Panc1 (cell line): ENCODE measurements around the gene SLC19A3. TPM values are rescaled to one million over a fixed set of nuclear protein-coding genes. Genes with fewer than 3 reads are reported as not detected.
A peak's percentile ranks its signal among the peaks of the same experiment; 100 is the strongest.
"Not testable (repeated sequence)": the region's sequence is repeated elsewhere in the genome, so short reads cannot be mapped to it uniquely, and the experiment has no call there.

ENCODE experiments used
- ATAC-seq: fragments of 200-7000 bp; cut with Tn5 transposase; 2 replicates; pipeline ENCODE4 v1.9.1; 2020; ENCODE audit warnings: mild to moderate bottlenecking, moderate library complexity
- BruUV-seq: library from RNA; stranded (reverse); fragments of 400-500 nt; replicated peaks from 2 replicates; lab custom pipeline; 2021; lab: Mats Ljungman, UMichigan
- CTCF ChIA-PET: fragments of 300-600 bp; sonication (Branson Sonifier 250); formaldehyde crosslinking; loops from one replicate; lab custom pipeline; 2022; ENCODE audit warnings: antibody characterized with exemption; lab: Charles Lee
- POLR2A ChIA-PET: fragments of 300-600 bp; sonication (Branson Sonifier 250); formaldehyde crosslinking; loops from one replicate; lab custom pipeline; 2022; ENCODE audit warnings: antibody characterized with exemption; lab: Charles Lee
- DNase-seq: peaks from one replicate; pipeline ENCODE4 v3.0.0-alpha.2; 2010; ENCODE audit warnings: low read depth, low spot score
- H3K27ac ChIP-seq: 2 replicates; pipeline ENCODE4 v1.5.1; 2011; ENCODE audit warnings: mild to moderate bottlenecking, low read length, inconsistent platforms
- H3K27me3 ChIP-seq: fragments of 200-500 bp; sonication (Bioruptor generic); 2 replicates; pipeline ENCODE4 v1.6.0; 2014; ENCODE audit warnings: low read length, inconsistent platforms; ENCODE audit not compliant: control insufficient read depth, insufficient read depth
- H3K36me3 ChIP-seq: fragments of 200-500 bp; sonication (Bioruptor generic); 2 replicates; pipeline ENCODE4 v1.5.1; 2014; ENCODE audit warnings: inconsistent platforms, mild to moderate bottlenecking, low read length, moderate library complexity; ENCODE audit not compliant: control insufficient read depth, insufficient read depth
- H3K4me1 ChIP-seq: 2 replicates; pipeline ENCODE4 v1.5.1; 2011; ENCODE audit warnings: inconsistent platforms, mild to moderate bottlenecking, low read length, moderate library complexity; ENCODE audit not compliant: control insufficient read depth, insufficient read depth
- H3K4me3 ChIP-seq, 2 experiments: 2 replicates each; pipeline ENCODE4 v1.5.1; 2011 to 2012; ENCODE audit warnings: low read depth in 2 of 2, low read length in 2 of 2, mild to moderate bottlenecking in 2 of 2, inconsistent platforms in 1 of 2, moderate library complexity in 1 of 2
- H3K9me3 ChIP-seq: fragments of 200-500 bp; sonication (Bioruptor generic); 2 replicates; pipeline ENCODE4 v1.5.1; 2014; ENCODE audit warnings: low read depth, mild to moderate bottlenecking, inconsistent platforms, low read length, moderate library complexity; ENCODE audit not compliant: control insufficient read depth, insufficient read depth
- CTCF ChIP-seq: fragments of 450-650 bp; IDR thresholded peaks from 2 replicates; pipeline ENCODE4 v1.5.1; 2017; ENCODE audit warnings: mild to moderate bottlenecking
- POLR2AphosphoS5 ChIP-seq: IDR thresholded peaks from 2 replicates; pipeline ENCODE4 v1.6.1; 2012; ENCODE audit warnings: mild to moderate bottlenecking, low read depth, low read length, moderate library complexity
- REST ChIP-seq, 2 experiments: IDR thresholded peaks; 2 replicates each; pipeline ENCODE4 v1.6.1; 2011 to 2012; ENCODE audit warnings: low read depth in 2 of 2, control low read depth in 1 of 2, low read length in 1 of 2, mild to moderate bottlenecking in 1 of 2, moderate library complexity in 1 of 2; ENCODE audit not compliant: insufficient read depth in 1 of 2
- SIN3A ChIP-seq: IDR thresholded peaks from 2 replicates; pipeline ENCODE4 v1.6.1; 2012; ENCODE audit warnings: low read depth, mild to moderate bottlenecking, low read length, moderate library complexity, borderline replicate concordance; ENCODE audit not compliant: insufficient read depth
- TCF7L2 ChIP-seq: IDR thresholded peaks from 2 replicates; pipeline ENCODE4 v1.6.1; 2011; ENCODE audit warnings: mild to moderate bottlenecking, low read depth, low read length, inconsistent platforms
- in situ Hi-C: cut with HindIII; loops from 2 replicates; pipeline ENCODE4 v1.10.0; 2016; ENCODE audit warnings: low sequenced_read_pairs, low pct_unique_long_range_greater_than_20kb
- intact Hi-C: fragments of 100-400 bp; cut with micrococcal nuclease; formaldehyde crosslinking; loops from one replicate; pipeline ENCODE4 v1.10.0; 2022; ENCODE audit not compliant: unreplicated experiment
- total RNA-seq: library from RNA; stranded (reverse); gene quantifications from one replicate; pipeline ENCODE4 v1.2.1, GENCODE V29; 2021; ENCODE audit not compliant: unreplicated experiment

The SLC19A3 gene
- total RNA-seq, 1 experiment from 2014 or later = 0.28 TPM

- intact Hi-C loops = no loop called here
- DNase-seq (no peak), ATAC-seq (no peak)
- no peaks in the 10 kb centered on the region for H3K27me3 ChIP-seq
- H3K9me3 ChIP-seq = no peaks in the 10 kb centered on the region
- no peak within 1 kb of the TSS for H3K27ac ChIP-seq
- no peak within 1 kb of the TSS for H3K4me3 ChIP-seq
- ChIA-PET POLR2A (no interaction called here), CTCF (no interaction called here)
- BruUV-seq = no TSS peak
- no peaks in the 10 kb centered on the region; the same call in 1 of the 2 replicates for H3K36me3 ChIP-seq
- TF ChIP-seq SIN3A = no peak
- TF ChIP-seq REST (IDR thresholded peaks at IDR 0.05; ENCODE audit: insufficient read depth in 1 of 2, low read depth in 2 of 2, low read length in 1 of 2) = no peak
- no peak for TF ChIP-seq TCF7L2
- TF ChIP-seq CTCF = no peak
- TF ChIP-seq POLR2AphosphoS5 = no peak
- no peaks in the 10 kb centered on the region for H3K4me1 ChIP-seq
- in situ Hi-C loops = no loop called here
Measured at GRCh38 chr2:227745594-227745993, 27.8 kb upstream of the SLC19A3 start, which contains the start of gene SCYGR8. TSS of gene SCYGR8 (plus strand) at chr2:227745894. CDS start at chr2:227745894, 0 bp downstream.

- H3K36me3 ChIP-seq, H3K4me3 ChIP-seq, H3K4me1 ChIP-seq, in situ Hi-C loops, H3K27ac ChIP-seq, BruUV-seq, ATAC-seq, H3K27me3 ChIP-seq, intact Hi-C loops, DNase-seq, H3K9me3 ChIP-seq, POLR2A ChIA-PET: not testable (repeated sequence)
- CTCF ChIA-PET = interaction anchor here (0.6 to 0.7 kb wide), 2 partner anchors 53 to 1241 kb away, joined by 4 to 5 read pairs; no protein-coding TSS in a partner anchor
- TF ChIP-seq CTCF = peak; percentile 28
Measured at GRCh38 chr2:227740705-227741104, 22.9 kb upstream of the SLC19A3 start.
